HG02588 (cell line): ENCODE results near the gene BAIAP3.

Experiments
- ATAC-seq: cut with Tn5 transposase; IDR thresholded peaks from one replicate; pipeline ENCODE4 v1.9.1; 2021; ENCODE audit warnings: mild to moderate bottlenecking, moderate library complexity; ENCODE audit not compliant: unreplicated experiment

The BAIAP3 gene

GRCh38 chr16:1381612-1382406 is 48.4 kb downstream of the BAIAP3 start:
- no peak for ATAC-seq

DNA sequence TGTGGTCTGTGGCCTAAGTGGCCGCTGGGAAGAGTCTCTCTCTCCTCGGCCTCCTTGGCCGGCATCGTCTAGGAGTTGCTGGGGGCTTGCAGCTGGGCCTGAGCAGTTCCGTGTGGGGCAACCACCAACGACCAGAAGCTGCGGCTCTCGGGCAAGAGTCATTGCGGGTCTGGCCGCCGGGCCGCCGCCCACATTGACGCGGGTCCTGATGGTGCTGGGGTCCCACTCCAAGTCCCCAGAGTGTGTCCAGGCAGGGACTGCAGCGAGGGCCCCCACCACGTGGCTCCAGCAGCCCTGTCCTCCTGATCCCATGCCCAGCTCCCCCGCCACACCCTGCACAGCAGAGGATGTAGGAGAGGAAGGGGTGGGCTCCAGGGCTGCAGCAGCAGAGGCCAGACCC is 50.1 kb downstream of the BAIAP3 start:
- ATAC-seq: no peak

DNA sequence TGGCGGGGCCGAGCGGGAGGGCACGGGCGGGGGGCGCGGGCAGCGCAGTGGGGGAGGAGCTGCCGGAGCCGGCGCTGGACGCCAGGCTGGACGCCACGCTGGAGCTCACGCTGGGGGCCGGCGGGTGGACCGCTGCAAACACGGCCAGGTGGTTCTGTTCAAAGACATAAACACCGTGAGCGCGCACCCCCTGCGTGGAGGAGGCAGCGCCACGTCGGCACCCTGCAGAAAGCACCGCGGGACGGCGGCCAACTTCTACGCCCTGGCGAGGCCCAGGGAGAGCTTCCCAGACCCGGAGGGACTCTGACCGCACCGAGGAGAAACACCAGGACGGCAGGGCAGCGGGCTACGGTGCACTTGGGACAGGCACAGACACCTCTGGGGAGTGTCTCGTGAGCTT is 51.8 kb downstream of the BAIAP3 start:
- no peak for ATAC-seq

DNA sequence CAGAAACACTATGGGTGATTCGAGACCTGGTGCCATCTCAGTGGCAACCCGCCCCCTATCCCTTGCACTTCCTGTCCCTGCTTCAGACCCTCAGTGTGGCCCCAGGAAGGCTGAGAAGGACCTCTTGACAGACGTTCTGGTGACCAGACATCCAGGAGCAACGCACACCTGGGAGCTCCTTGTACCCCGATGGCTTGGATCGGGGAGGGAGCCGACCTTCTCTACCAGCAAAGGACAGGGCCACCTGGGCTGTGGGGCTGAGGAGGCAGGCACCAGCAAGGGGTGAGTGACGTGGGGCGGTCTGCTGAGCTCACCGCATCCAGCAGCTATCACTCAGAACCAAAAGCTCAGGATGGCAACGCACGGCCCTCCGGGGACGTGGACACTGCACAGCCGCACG is 53.9 kb downstream of the BAIAP3 start:
- no peak for ATAC-seq

- no peak for ATAC-seq
These were observed 56.3 kb downstream of the BAIAP3 start for GRCh38 chr16:1389762-1390161.

GRCh38 chr16:1390239-1390779 is 56.9 kb downstream of the BAIAP3 start:
- no peak for ATAC-seq

DNA sequence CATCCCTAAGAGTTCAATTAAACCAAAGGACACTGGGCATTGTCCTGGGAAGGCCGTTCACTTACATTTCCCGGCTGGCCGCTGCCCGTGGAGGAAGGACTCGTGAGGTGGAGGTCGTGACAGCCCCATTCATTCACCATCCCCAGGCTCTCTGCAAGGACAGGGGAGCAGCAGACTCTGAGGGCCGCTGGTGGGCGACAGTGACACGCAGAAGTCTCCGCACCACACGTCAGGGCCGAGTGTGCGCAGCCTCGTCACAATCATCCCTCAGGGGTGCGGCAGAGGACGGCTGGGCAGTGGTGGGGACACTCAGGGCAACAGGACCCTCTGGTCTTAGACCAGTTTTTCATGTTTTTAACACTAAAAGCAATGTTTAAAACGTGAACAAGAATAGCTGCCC is 59.4 kb downstream of the BAIAP3 start:
- no peak for ATAC-seq

- no peak for ATAC-seq
These were observed 60.2 kb downstream of the BAIAP3 start for GRCh38 chr16:1393613-1394176.

- ATAC-seq: no peak
These were observed 61.0 kb downstream of the BAIAP3 start for GRCh38 chr16:1394367-1394951.

DNA sequence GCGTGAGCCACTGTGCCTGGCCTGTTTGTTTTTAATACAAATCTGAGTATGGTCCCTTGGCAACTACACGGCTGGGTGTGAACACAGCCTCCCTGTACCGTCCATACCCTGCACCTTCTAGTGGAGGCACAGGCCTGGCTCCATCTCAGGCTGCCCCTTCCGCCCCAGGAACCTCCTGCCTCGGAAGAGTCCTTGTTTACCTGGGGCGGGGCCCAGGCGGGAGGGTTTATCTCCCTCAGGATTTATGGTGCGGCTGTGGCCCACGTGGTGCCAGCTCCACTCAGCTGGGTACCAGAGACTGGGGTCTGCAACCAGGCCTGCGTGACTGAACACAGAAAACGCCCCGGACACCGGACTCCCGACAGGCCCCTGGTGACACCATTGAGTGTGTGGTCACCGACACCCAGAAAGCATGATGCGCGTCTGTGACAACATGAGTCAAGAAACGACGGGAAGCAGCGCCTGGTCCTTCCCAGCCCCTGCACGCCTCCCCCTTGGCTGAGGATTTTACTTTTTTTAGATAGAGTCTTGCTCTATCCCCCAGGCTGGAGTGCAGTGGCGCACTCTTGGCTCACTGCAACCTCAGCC is 62.1 kb downstream of the BAIAP3 start:
- no peak for ATAC-seq

- ATAC-seq: no peak
These were observed 64.3 kb downstream of the BAIAP3 start for GRCh38 chr16:1397779-1398178.

- ATAC-seq: no peak
These were observed 64.9 kb downstream of the BAIAP3 start for GRCh38 chr16:1398351-1398750.
